Measurements from ENCODE around the gene PLXDC1. TPM values are rescaled to one million over a fixed set of nuclear protein-coding genes. Genes with fewer than 3 reads are reported as not detected.

The PLXDC1 gene
- total RNA-seq, 4 donors from 2014 or later: 6.5 to 21.6 (median 9.1) TPM

GRCh38 chr17:39166437-39167335 is 15.2 kb upstream of the PLXDC1 start:
- ATAC-seq (ENCODE audit: low FRiP score) (no peak), DNase-seq (ENCODE audit: low spot score) (no peak)
- TF ChIP-seq CTCF (IDR thresholded peaks at IDR 0.05): no peak

GRCh38 chr17:39165841-39166349 is 14.5 kb upstream of the PLXDC1 start, which contains the start of gene ARL5C:
TSS of gene ARL5C (minus strand) at chr17:39166161. CDS start at chr17:39165760, 401 bp downstream.
- TF ChIP-seq CTCF (IDR thresholded peaks at IDR 0.05): no peak
- no peak for ATAC-seq (ENCODE audit: low FRiP score)
- DNase-seq (ENCODE audit: low spot score): no peak

GRCh38 chr17:39165178-39165840 is 13.9 kb upstream of the PLXDC1 start:
- ATAC-seq (ENCODE audit: low FRiP score) (no peak), DNase-seq (ENCODE audit: low spot score) (no peak)
- TF ChIP-seq CTCF (IDR thresholded peaks at IDR 0.05): no peak

GRCh38 chr17:39164675-39165143 is 13.3 kb upstream of the PLXDC1 start:
- peak; percentile 80 for ATAC-seq (ENCODE audit: low FRiP score)
- peak in 1 of 3 donors; percentile 53 for TF ChIP-seq CTCF (IDR thresholded peaks at IDR 0.05)
- peak; percentile 47 for DNase-seq (ENCODE audit: low spot score)

GRCh38 chr17:39161962-39162361 is 10.5 kb upstream of the PLXDC1 start:
- no peak for TF ChIP-seq CTCF (IDR thresholded peaks at IDR 0.05)
- ATAC-seq (ENCODE audit: low FRiP score): no peak

GRCh38 chr17:39158623-39159022 is 7.2 kb upstream of the PLXDC1 start:
- no peak for DNase-seq (ENCODE audit: low spot score)
- ATAC-seq (ENCODE audit: low FRiP score): no peak
- TF ChIP-seq CTCF (IDR thresholded peaks at IDR 0.05): no peak

More at GRCh38 chr17:39161962-39162361, 10.5 kb upstream of the PLXDC1 start:
- DNase-seq (ENCODE audit: low spot score): no peak

All from omental fat pad (tissue), 4 donors.